ENCODE measurements around the gene BMAL1. TPM values are rescaled to one million over a fixed set of nuclear protein-coding genes. Genes with fewer than 3 reads are reported as not detected.
"Not testable (repeated sequence)": the region's sequence is repeated elsewhere in the genome, so short reads cannot be mapped to it uniquely, and the experiment has no call there.

BMAL1 gene
- total RNA-seq, 4 donors from 2014 or later, result 41.2 to 97.5 (median 50.7) TPM

- no peak for TF ChIP-seq POLR2A (IDR thresholded peaks at IDR 0.05)
- TF ChIP-seq CTCF (IDR thresholded peaks at IDR 0.05), result no peak
- Histone ChIP-seq H3K4me1 (no peaks in the 10 kb centered on the region), H3K9me3 (no peaks in the 10 kb centered on the region), H3K36me3 (no peaks in the 10 kb centered on the region), H3K4me3 (replicated peaks in 1 of 3) (no peak overlapping the region), H3K27me3 (no peaks in the 10 kb centered on the region), H3K27ac (no peak overlapping the region)
- WGBS, 2 donors, result 97% methylated on average over 2 of the region's 2 CpGs
- DNase-seq, result no peak
- intact Hi-C loops (cut with DNase I), result no loop called here
These were observed 155.8 kb downstream of the BMAL1 start for GRCh38 chr11:13433437-13433836.

- no peaks in the 10 kb centered on the region for H3K4me1 ChIP-seq
- no peaks in the 10 kb centered on the region for H3K36me3 ChIP-seq
- no peak overlapping the region for H3K4me3 ChIP-seq (replicated peaks in 1 of 3)
- no peak overlapping the region for H3K27ac ChIP-seq
- intact Hi-C loops (cut with DNase I), result no loop called here
- TF ChIP-seq CTCF (IDR thresholded peaks at IDR 0.05) (no peak), POLR2A (IDR thresholded peaks at IDR 0.05) (no peak)
- 94 to 95% methylated on average over 6 of the region's 6 CpGs for WGBS, 2 donors
- DNase-seq, result no peak
- H3K27me3 ChIP-seq, result no peaks in the 10 kb centered on the region
- no peaks in the 10 kb centered on the region for H3K9me3 ChIP-seq
These were observed 156.9 kb downstream of the BMAL1 start for GRCh38 chr11:13434247-13435205.

GRCh38 chr11:13436836-13437235, 159.2 kb downstream of the BMAL1 start:
- DNase-seq; H3K9me3 ChIP-seq; H3K4me1 ChIP-seq; intact Hi-C loops (cut with DNase I); H3K27me3 ChIP-seq; H3K27ac ChIP-seq; H3K36me3 ChIP-seq; H3K4me3 ChIP-seq (replicated peaks in 1 of 3): not testable (repeated sequence)
- 96% methylated on average over 7 of the region's 7 CpGs for WGBS, 2 donors

Other genes starting within 250 kb of the BMAL1 start
- 10 to 100 TPM; 26.9 to 36.6 (median 35.3) TPM for gene BTBD10, start 185.4 kb downstream of the BMAL1 start, total RNA-seq
- gene PTH, start 218.2 kb downstream of the BMAL1 start, total RNA-seq, result not detected

Data from thyroid gland (tissue), 4 donors.